ENCODE data around the gene CCDC177. TPM values are rescaled to one million over a fixed set of nuclear protein-coding genes. Genes with fewer than 3 reads are reported as not detected.

The CCDC177 gene
- total and polyA plus RNA-seq, 9 of the 15 experiments (the other 6 are each of a cell fraction or from before 2014, with no cell fraction given): not detected

DNA sequence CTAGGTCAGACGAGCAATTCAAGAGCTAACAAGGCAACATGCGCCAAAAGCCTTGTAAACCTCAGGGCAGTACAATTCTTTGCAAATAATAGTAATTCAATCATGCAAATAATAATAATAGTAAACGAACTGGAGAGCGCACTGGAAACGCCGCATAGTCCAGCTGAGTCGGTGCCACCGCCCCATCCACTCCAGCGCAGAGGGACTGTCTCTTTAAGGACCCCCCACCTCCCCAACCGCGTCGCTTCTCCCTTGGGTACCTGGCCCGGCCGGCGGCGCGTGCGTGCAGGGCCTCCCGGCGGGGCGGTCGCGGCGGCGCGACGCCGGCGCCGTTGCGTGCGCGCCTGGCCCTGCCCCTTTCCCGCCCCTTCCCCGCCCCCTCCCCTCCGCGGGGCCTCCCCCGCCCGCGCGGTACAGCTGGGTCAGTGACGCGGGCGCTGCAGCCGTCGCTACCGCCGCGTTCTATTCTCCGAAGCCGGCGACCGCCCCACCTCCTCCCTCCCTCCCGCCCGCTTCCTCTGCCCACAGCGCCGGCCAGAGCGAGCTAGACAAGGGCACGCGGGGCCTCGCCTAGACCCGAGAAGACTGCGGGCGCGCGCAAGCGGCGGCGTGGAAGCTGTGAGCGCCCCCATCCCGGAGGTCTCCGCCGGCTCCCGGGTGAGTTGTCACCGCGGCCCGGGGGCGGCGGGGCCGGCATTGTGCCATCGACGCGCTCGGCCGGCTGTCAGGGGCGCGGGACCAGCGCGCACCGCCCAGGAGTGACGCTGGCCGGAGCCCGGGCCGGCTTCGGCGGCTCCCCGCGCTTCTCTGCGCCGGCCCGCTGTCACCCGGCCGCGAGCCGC, 36.7 kb upstream of the CCDC177 start, which contains the start of gene SUSD6 (continued):
- TF ChIP-seq ZNF592 (IDR thresholded peaks at IDR 0.05): no peak
- no peak for TF ChIP-seq RAD51 (IDR thresholded peaks at IDR 0.05; ENCODE audit: borderline replicate concordance, low read depth)
- TF ChIP-seq, protein P1, sequence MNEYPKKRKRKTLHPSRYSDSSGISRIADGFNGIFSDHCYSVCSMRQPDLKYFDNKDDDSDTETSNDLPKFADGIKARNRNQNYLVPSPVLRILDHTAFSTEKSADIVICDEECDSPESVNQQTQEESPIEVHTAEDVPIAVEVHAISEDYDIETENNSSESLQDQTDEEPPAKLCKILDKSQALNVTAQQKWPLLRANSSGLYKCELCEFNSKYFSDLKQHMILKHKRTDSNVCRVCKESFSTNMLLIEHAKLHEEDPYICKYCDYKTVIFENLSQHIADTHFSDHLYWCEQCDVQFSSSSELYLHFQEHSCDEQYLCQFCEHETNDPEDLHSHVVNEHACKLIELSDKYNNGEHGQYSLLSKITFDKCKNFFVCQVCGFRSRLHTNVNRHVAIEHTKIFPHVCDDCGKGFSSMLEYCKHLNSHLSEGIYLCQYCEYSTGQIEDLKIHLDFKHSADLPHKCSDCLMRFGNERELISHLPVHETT (CRISPR knock-in tag; conservative IDR thresholded peaks at IDR 0.05 in 1 of 2, IDR thresholded peaks at IDR 0.05 in 1 of 2): no peak
- no peak for TF ChIP-seq ZNF280B (CRISPR knock-in tag; IDR thresholded peaks at IDR 0.05)
- TF ChIP-seq CREB1 (IDR thresholded peaks at IDR 0.05): peak; percentile 55; the same call in 1 of the 2 replicates
- TF ChIP-seq CREB1 (CRISPR knock-in tag; IDR thresholded peaks at IDR 0.05): no peak
- TF ChIP-seq NR1H2 (CRISPR knock-in tag; IDR thresholded peaks at IDR 0.05): no peak
- TF ChIP-seq, protein P2, sequence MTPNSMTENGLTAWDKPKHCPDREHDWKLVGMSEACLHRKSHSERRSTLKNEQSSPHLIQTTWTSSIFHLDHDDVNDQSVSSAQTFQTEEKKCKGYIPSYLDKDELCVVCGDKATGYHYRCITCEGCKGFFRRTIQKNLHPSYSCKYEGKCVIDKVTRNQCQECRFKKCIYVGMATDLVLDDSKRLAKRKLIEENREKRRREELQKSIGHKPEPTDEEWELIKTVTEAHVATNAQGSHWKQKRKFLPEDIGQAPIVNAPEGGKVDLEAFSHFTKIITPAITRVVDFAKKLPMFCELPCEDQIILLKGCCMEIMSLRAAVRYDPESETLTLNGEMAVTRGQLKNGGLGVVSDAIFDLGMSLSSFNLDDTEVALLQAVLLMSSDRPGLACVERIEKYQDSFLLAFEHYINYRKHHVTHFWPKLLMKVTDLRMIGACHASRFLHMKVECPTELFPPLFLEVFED (CRISPR knock-in tag; conservative IDR thresholded peaks at IDR 0.05): no peak
- no peak for TF ChIP-seq GATA2 (CRISPR knock-in tag; IDR thresholded peaks at IDR 0.05)
- TF ChIP-seq CREB5 (CRISPR knock-in tag; IDR thresholded peaks at IDR 0.05): no peak
- no peak for TF ChIP-seq FOXJ2 (tag; IDR thresholded peaks at IDR 0.05)
- no peak for TF ChIP-seq CTBP1 (IDR thresholded peaks at IDR 0.05; ENCODE audit: borderline replicate concordance)
- no peak for TF ChIP-seq PHB (CRISPR knock-in tag; IDR thresholded peaks at IDR 0.05)
- TF ChIP-seq, protein P3, sequence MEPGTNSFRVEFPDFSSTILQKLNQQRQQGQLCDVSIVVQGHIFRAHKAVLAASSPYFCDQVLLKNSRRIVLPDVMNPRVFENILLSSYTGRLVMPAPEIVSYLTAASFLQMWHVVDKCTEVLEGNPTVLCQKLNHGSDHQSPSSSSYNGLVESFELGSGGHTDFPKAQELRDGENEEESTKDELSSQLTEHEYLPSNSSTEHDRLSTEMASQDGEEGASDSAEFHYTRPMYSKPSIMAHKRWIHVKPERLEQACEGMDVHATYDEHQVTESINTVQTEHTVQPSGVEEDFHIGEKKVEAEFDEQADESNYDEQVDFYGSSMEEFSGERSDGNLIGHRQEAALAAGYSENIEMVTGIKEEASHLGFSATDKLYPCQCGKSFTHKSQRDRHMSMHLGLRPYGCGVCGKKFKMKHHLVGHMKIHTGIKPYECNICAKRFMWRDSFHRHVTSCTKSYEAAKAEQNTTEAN (CRISPR knock-in tag; IDR thresholded peaks at IDR 0.05): no peak
